HepG2 (cell line): ENCODE measurements around the gene EHD4. TPM values are rescaled to one million over a fixed set of nuclear protein-coding genes. Genes with fewer than 3 reads are reported as not detected.

Experiments used
- CEBPB ChIP-seq: IDR thresholded peaks from 2 replicates; pipeline ENCODE4 v1.6.1; 2011; ENCODE audit warnings: low read depth, low read length, improper control_type of control experiment, borderline replicate concordance
- DR1 ChIP-seq: sonication (generic); formaldehyde crosslinking; IDR thresholded peaks from 2 replicates; pipeline ENCODE4 v1.8.0; 2021; ENCODE audit warnings: mild to moderate bottlenecking, missing genetic modification reagents, inconsistent platforms
- ELF1 ChIP-seq: sonication (generic); formaldehyde crosslinking; IDR thresholded peaks from 2 replicates; pipeline ENCODE4 v1.4.0; 2020; ENCODE audit warnings: missing genetic modification reagents
- ELF3 ChIP-seq: IDR thresholded peaks from 2 replicates; pipeline ENCODE4 v1.6.1; 2016; ENCODE audit warnings: missing genetic modification reagents, missing compliant biosample characterization
- FOXP1 ChIP-seq, 2 experiments: fragments of 450-650 bp in 1 of 2; IDR thresholded peaks; 2 replicates each; pipeline ENCODE4 v1.6.1; 2017 to 2018; ENCODE audit warnings: antibody characterized with exemption in 1 of 2
- FOXP4 ChIP-seq: sonication (generic); formaldehyde crosslinking; IDR thresholded peaks from 2 replicates; pipeline ENCODE4 v1.4.0; 2020; ENCODE audit warnings: missing genetic modification reagents
- HNF1A ChIP-seq, 2 experiments: sonication (generic) in 1 of 2; formaldehyde crosslinking in 1 of 2; IDR thresholded peaks; 2 replicates each; pipeline versions ENCODE4 v1.4.0 to v1.6.1; 2016 to 2020; ENCODE audit warnings: borderline replicate concordance in 1 of 2, low read depth in 1 of 2, mild to moderate bottlenecking in 1 of 2, missing genetic modification reagents in 1 of 2
- MIER2 ChIP-seq: IDR thresholded peaks from 2 replicates; pipeline ENCODE4 v1.6.1; 2016; ENCODE audit warnings: missing biosample characterization, missing genetic modification reagents
- MNT ChIP-seq: fragments of 450-650 bp; IDR thresholded peaks from 2 replicates; pipeline ENCODE4 v1.6.1; 2016
- PHF20 ChIP-seq: sonication (generic); formaldehyde crosslinking; IDR thresholded peaks from 2 replicates; pipeline ENCODE4 v1.5.0; 2020; ENCODE audit warnings: mild to moderate bottlenecking, missing genetic modification reagents
- ZNF512 ChIP-seq: sonication (generic); formaldehyde crosslinking; IDR thresholded peaks from 2 replicates; pipeline ENCODE4 v1.4.0; 2020; ENCODE audit warnings: mild to moderate bottlenecking, missing genetic modification reagents
- ZNF670 ChIP-seq: sonication (generic); formaldehyde crosslinking; IDR thresholded peaks from 2 replicates; pipeline ENCODE4 v1.8.0; 2022; ENCODE audit warnings: mild to moderate bottlenecking, missing genetic modification reagents, borderline replicate concordance
- polyA plus RNA-seq, 8 experiments: library from polyadenylated mRNA; depleted of rRNA in 3 of 8; stranded (reverse) in 7 of 8; unstranded in 1 of 8; fragments of >200 nt; fragmentation: Illumina TruSeq in 4 of 8; extraction: Trizol in 4 of 8; gene quantifications; 2 replicates each; pipeline versions ENCODE4 v1.2.1 to v1.2.3, GENCODE V29; 2011 to 2016; ENCODE audit warnings: low read depth in 4 of 8, missing spikeins in 1 of 8, mixed read lengths in 1 of 8; ENCODE audit not compliant: insufficient read depth in 1 of 8
- total RNA-seq, 5 experiments: library from RNA; depleted of rRNA; stranded (reverse); fragments of >200 nt; fragmentation: Illumina TruSeq; extraction: Trizol; gene quantifications; 2 replicates each; pipeline ENCODE4 v1.2.3, GENCODE V29; 2016; ENCODE audit warnings: low read depth in 1 of 5

The EHD4 gene
- total and polyA plus RNA-seq, 2 of the 13 experiments (the other 11 are each of a cell fraction or from before 2014, with no cell fraction given): 3.1 to 4.8 TPM

GRCh38 chr15:42012241-42012640 lies 39.9 kb upstream of the EHD4 start (continued):
- TF ChIP-seq HNF1A (IDR thresholded peaks at IDR 0.05; ENCODE audit: low read depth) (peak; percentile 71), HNF1A (CRISPR knock-in tag; IDR thresholded peaks at IDR 0.05; ENCODE audit: borderline replicate concordance) (peak; percentile 56; the same call in 1 of the 2 replicates), ELF3 (CRISPR knock-in tag) (peak; percentile 52; the same call in 1 of the 2 replicates), ELF1 (CRISPR knock-in tag) (peak; percentile 63), MIER2 (no peak), ZNF670 (CRISPR knock-in tag) (no peak), MNT (no peak), ZNF512 (CRISPR knock-in tag) (no peak), FOXP4 (no peak), PHF20 (no peak), FOXP1 (IDR thresholded peaks at IDR 0.05) (no peak), FOXP1 (CRISPR knock-in tag; IDR thresholded peaks at IDR 0.05) (no peak), CEBPB (peak; percentile 81), DR1 (CRISPR knock-in tag) (no peak)
